Activated CD4-positive, CD25-positive, alpha-beta regulatory T cell treated with anti-CD3 and anti-CD28 coated beads, Interleukin-2, amount 50 U/mL, for 24 hours (primary cell): ENCODE results near the gene SOS1.
"Not testable (repeated sequence)": the region's sequence is repeated elsewhere in the genome, so short reads cannot be mapped to it uniquely, and the experiment has no call there.

Experiments
- ATAC-seq, 2 donors: fragments of 150-1000 bp; cut with Tn5 transposase; one replicate each; pipeline ENCODE4 v1.10.0; 2021; ENCODE audit warnings: mild to moderate bottlenecking in 1 of 2, moderate library complexity in 1 of 2

Gene SOS1

GRCh38 chr2:38960609-38961320 lies 160.1 kb downstream of the SOS1 start:
- no peak for ATAC-seq

DNA sequence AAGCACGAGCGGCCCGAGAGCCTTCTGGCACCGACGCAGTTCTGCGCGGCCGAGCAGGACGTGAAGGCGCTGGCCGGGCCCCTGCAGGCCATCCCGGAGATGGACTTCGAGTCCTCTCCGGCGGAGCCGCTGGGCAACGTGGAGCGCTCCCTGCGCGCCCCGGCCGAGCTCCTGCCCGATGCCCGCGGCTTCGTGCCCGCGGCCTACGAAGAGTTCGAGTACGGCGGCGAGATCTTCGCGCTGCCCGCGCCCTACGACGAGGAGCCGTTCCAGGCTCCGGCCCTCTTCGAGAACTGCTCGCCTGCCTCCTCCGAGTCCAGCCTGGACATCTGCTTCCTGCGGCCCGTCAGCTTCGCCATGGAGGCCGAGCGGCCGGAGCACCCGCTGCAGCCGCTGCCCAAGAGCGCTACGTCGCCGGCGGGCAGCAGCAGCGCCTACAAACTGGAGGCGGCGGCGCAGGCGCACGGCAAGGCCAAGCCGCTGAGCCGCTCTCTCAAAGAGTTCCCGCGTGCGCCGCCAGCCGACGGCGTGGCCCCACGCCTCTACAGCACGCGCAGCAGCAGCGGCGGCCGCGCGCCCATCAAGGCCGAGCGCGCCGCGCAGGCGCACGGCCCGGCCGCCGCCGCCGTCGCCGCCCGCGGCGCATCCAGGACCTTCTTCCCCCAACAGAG lies 160.8 kb downstream of the SOS1 start:
- peak; percentile 96 to 97 for ATAC-seq

DNA sequence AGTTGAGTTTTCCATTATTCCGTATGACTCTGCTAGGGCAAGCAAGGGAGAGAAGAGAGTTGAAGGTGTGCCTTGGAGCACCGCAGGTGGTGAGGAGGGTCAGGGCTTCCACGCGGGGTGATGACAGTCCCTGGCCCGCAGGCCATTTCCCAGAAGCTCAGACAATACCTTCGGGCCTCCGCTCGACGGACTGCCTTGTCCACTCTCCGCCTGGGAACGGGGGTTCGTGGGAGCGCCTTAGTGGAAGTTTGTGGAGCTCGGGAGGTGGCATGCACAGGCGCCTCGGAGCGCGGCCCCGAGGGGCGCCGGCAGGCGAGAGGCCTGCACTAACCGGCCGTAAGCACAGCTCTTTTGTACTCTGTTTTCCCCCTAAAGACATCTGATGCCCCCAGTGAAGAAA lies 161.4 kb downstream of the SOS1 start:
- no peak for ATAC-seq

DNA sequence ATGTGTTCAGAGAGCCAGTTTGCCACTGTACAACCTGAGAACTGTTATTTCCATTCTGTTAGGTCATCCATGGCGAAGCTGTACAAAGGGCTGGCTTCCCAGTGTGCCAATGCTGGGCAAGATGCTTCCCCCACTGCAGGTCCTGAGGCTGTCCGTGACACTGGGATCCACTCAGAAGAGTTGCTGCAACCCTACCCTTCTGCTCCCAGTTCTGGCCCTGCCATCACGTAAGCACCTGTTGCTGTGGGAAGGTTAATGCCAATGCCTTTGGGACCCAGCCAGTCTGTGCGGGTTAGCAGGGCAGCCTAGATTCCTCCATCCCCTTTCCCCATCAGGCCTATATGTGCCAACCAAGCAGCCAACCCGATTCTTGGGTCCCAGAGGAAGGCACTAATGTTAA lies 162.9 kb downstream of the SOS1 start:
- ATAC-seq = no peak

DNA sequence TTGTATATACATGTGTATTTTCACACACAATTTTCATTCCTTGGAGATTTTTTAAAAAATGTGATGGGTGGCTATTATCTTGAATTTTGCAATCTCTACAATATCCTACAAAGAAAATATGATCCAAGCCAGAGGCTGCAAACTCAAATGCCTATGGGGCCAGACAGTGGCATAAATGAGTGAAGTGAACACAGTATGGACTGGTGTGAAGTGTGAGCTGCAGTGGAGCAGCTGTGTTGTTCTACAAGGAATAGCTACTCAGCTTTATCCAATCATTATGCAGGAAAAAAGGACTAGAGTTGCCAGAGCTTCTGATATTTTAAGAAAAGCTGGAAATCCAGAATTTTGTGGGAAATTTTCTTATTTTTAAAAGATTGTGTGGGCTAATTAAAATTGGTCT lies 169.1 kb downstream of the SOS1 start:
- ATAC-seq = no peak

DNA sequence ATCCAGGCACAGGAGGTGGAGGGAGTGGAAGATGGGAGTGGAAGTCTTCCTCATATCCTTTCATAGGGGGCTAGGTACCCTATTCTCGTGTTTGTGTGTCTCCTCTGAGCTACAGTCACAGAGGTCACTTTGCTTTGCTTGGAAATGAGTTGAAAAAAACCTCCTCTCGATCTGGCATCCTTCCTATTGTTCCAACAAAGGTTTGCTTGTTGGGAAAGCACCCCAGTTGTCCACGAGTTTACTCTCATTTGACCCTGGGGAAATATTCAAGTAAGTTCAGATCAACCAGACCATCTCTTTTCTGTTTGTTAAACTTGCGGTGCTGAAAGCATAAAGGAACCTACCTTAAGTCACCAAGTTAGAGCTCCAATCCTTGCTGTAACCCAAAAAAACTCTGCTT lies 171.9 kb downstream of the SOS1 start:
- ATAC-seq = no peak

DNA sequence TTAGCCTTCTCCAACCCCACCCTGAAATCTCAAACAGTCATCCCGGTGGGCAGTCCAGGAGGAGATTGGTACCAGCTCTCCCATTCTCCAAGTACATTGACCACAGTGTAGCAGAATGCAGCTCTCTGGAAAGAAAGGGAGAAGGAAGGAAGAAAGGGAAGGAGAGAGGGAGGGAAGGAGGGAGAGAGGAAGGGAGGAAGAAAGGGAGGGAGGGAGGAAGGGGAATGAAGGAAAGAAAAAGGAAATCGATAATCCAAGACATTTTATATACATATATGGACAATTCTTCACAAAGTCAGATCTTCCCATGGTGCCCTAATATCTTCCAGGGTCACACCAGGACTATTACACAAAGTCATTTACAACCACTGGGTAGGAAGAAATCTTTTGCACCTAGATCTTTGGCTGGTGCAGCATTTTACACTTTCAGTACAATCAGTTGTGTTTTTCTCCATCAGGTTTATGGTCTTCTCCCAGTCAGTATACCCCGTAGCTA lies 172.4 kb downstream of the SOS1 start:
- ATAC-seq = no peak

DNA sequence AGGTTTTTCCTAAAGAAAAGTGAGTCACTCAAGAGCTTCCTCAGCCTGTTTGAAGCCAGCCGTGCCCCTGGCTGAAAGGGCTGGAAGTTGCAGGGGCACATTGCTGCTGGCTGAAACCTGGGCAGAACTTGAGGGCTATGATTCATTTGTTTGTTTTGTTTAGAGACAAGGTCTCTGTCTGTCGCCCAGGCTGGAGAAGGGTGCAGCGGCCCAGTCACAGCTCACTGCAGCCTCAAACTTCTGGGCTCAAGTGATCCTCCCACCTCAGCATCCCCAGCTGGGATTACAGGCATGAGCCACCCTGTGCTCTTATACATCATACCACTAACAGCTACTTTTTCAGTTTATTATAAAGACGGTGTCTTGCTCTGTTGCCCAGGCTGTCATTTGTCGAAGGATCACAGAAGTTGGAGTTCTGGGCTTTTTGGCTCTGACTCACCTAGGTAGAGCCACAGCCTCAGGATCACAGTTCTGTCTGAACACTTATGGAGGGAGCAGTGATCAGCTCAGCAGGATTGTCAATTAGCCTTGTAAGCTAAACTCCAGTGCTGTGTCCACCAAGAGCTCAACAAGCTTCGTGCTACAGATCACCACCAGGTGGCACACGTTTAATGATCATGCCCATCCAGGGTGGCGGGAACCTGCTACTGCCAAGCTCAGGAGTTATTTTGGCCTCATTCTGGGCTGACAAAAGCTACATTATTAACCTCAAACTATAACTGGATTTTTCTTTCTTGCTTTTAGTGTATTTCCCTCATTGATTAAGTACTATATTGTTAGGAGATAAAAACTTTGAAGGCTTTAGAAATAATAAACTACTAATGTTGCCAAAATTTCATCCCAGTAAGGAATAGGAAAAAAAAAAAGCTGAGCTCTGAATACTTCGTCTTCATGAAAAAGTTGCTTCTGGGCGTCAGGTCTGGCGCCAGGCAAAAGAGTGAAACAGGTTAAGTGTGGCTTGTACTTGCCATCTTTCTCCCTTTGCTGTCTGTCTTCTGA lies 173.3 kb downstream of the SOS1 start:
- ATAC-seq = peak; percentile 48 to 69

- ATAC-seq = no peak
These were observed 174.9 kb downstream of the SOS1 start for GRCh38 chr2:38945911-38946310.

DNA sequence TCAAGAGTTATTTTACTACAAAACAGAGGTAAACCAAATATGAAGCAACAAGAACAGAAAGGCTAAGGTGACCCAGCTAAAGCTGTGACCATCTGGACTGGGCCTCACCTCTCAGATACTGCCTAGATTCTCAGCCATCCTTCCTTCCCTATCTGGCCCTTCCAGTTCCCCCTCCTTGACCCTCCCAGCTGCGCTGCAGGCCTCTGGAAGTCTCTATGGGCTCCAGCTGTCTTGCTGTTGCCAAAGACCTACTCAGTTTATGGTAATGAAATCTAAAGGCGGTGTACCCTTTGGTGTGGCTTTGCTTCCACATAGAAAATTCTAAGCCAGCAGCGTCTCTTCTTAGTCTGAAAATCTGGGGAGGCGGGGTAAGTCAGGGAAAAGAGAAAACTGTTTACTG lies 175.5 kb downstream of the SOS1 start:
- no peak for ATAC-seq

- ATAC-seq = no peak
These were observed 177.1 kb downstream of the SOS1 start for GRCh38 chr2:38943784-38944183.

DNA sequence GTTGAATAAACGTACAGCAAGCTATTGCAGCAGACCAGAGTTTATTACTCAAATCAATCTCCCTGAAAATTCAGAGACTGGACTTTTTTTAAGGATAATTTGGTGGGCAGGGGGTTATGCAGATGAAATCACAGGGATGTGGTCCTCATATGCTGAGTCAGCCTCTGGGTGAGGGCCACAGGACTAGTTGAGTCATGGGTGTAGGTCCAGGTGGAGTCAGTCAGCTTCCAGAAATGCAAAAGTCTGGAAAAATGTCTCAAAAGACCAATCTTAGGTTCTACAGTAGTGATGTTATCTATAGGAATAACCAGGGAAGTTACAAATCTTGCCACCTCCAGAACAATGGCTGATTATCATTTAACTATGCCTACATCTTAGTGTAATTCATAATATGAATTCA lies 180.1 kb downstream of the SOS1 start:
- ATAC-seq = no peak

GRCh38 chr2:38937548-38937947 lies 183.3 kb downstream of the SOS1 start:
- no peak for ATAC-seq

- not testable (repeated sequence) for ATAC-seq
These were observed 184.3 kb downstream of the SOS1 start for GRCh38 chr2:38936516-38936915.

DNA sequence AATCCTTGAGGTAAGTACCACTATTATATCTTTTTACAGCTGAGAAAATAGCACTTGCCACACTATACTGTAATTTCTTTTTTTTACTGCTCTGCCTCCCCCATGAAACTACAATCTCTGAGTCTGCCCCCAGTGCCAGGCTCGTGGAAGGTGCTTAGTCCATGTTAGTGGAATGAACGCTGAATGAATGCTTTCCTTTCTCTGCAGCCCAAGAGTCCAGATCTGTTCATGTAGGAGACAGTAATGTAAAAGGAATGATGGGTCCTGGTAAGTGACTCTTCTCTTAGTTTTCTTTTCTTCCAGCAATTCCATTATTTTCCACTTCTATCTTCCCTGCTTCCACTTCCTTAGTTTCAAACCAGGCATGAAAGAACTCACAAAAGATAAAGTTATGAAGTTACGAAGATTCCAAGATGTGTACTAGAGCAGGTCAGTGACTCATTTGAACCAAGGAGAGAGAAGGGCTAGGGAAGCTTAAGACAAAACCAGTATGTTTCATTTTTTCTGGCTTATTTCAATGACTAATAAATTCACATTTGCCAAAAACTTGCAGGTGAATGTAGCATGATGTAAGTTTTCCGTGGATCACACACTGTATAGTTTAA lies 185.2 kb downstream of the SOS1 start:
- ATAC-seq = no peak

DNA sequence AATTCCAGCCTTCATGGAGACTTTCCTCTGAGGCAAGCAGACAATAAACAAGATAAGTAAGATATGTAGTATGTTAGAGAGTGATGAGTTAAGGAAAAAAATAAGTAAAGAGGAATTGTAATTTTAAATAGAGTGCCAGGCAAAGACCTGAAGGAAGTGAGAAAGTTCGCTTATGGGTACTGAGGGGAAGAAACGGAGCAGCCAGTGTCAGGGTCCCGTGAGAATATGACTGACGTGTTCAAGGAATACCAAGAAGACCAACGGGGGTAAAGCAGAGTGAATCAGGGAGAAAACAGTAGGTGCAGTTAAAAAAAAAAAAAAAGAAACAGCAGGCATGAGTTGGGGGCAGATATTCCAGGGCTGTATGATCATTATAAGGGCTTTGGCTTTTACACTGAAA lies 186.1 kb downstream of the SOS1 start:
- no peak for ATAC-seq

GRCh38 chr2:38933653-38934052 lies 187.2 kb downstream of the SOS1 start:
- ATAC-seq = no peak

DNA sequence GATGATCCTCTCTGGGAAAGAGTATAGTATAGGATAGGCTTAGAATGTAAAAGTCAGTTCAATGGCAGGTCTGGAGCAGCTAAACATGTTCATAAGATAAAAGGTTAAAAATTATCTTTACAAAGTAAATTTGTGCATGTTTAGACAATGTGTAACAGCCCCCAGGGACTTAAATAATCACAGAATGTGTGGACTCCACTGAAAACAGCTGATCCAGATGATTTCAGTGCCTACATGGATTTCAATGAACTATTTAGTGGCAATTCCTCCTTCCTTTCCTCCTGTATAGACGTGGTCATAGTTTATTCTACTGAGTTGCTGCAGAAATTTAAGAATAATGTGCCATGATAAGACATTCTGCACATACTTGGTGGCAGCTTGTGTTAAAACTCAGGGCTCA lies 188.3 kb downstream of the SOS1 start:
- ATAC-seq = no peak
